Measurements from ENCODE around the gene MAJIN.

MAJIN gene

DNA sequence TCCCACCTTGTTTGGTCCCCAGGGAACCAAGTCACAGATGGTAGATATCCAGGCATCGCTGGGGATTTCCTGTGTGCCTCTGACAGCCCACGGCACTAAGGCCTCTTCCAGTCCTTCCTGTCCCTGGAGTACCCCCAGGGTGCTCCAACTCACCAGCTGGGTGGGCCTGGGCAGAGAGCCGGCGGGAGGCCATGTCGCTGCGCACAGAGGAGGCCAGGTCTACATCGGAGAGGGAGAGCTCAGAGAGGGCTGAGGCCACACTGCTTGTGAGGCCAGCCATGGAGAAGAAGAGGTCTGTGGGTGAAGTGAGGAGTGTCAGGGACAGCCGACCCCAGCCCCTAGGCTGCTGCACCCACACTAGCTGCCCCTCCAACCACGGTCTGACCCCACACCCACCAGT is 60.2 kb downstream of the MAJIN start:
- Histone ChIP-seq H2AK5ac (ENCODE audit: low read length) (no peak overlapping the region), H3K79me2 (ENCODE audit: control insufficient read depth, insufficient read depth, low read length, poor library complexity) (peaks cover 1% of the 10 kb centered on the region), H3K4me1 (ENCODE audit: control insufficient read depth in 1 of 2, insufficient read depth in 2 of 2, low read length in 2 of 2) (peaks cover 4 to 8% of the 10 kb centered on the region in 2 experiments), H4K12ac (ENCODE audit: low read depth, low read length) (no peak overlapping the region), H3K9ac (ENCODE audit: low read length) (no peak overlapping the region), H2AFZ (ENCODE audit: insufficient read depth, low read length, poor library complexity) (no peak overlapping the region), H3K36me3 (ENCODE audit: control insufficient read depth in 1 of 2, insufficient read depth in 2 of 2, low read length in 2 of 2) (peaks cover 67 to 72% of the 10 kb centered on the region in 2 experiments), H3K4ac (ENCODE audit: low read depth, low read length) (no peak overlapping the region), H2BK5ac (ENCODE audit: low read depth, low read length, poor library complexity) (no peak overlapping the region), H3K27ac (ENCODE audit: low read depth, low read length) (no peak overlapping the region), H2BK12ac (ENCODE audit: low read length) (no peak overlapping the region), H3K14ac (ENCODE audit: low read length) (no peak overlapping the region), H3K23ac (ENCODE audit: low read length) (no peak overlapping the region), H3K27me3 (ENCODE audit: insufficient read depth, low read length) (no peaks in the 10 kb centered on the region), H3K4me3 (ENCODE audit: low read depth, low read length) (no peak overlapping the region), H2BK120ac (ENCODE audit: insufficient read depth, low read length, poor library complexity) (no peak overlapping the region), H3K18ac (ENCODE audit: low read length) (no peak overlapping the region), H3K9me3 (ENCODE audit: insufficient read depth, low read depth, low read length) (peaks cover 2% of the 10 kb centered on the region), H3K79me1 (ENCODE audit: low read length) (peaks cover 3% of the 10 kb centered on the region), H3K4me2 (ENCODE audit: low read length) (no peak overlapping the region), H4K91ac (ENCODE audit: low read depth, low read length) (no peak overlapping the region), H4K8ac (ENCODE audit: low read depth, low read length) (no peak overlapping the region)
- no peak for DNase-seq
- no CpG with 5 or more reads among the region's 9 CpGs for WGBS (ENCODE audit: extremely low coverage, insufficient coverage, insufficient read length)

DNA sequence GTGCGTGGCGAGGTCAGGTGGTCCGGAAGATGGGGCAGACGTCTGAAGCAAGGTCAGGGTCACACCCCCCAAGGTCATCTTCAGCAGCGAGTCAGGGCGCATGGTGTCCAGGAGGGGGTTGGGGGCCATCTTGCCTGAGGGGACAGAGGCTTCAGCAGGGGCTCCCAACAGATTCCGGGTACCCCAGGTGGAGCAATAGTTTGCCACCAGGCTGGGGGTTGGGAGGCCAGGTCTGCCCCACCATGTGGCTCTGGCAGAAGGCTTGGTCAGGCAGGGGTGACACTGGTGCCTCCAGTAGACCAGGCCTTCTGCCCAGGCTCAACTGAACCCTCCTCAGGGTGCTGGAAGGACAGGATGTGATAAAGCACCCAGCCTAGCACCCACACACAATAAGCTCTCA is 60.8 kb downstream of the MAJIN start:
- Histone ChIP-seq H3K4me1 (ENCODE audit: control insufficient read depth in 1 of 2, insufficient read depth in 2 of 2, low read length in 2 of 2) (peaks cover 4 to 5% of the 10 kb centered on the region in 2 experiments), H2BK12ac (ENCODE audit: low read length) (no peak overlapping the region), H4K91ac (ENCODE audit: low read depth, low read length) (no peak overlapping the region), H3K9ac (ENCODE audit: low read length) (no peak overlapping the region), H4K8ac (ENCODE audit: low read depth, low read length) (no peak overlapping the region), H3K79me1 (ENCODE audit: low read length) (no peaks in the 10 kb centered on the region), H3K36me3 (ENCODE audit: control insufficient read depth in 1 of 2, insufficient read depth in 2 of 2, low read length in 2 of 2) (peaks cover 73 to 78% of the 10 kb centered on the region in 2 experiments), H3K18ac (ENCODE audit: low read length) (no peak overlapping the region), H3K79me2 (ENCODE audit: control insufficient read depth, insufficient read depth, low read length, poor library complexity) (no peaks in the 10 kb centered on the region), H3K4me2 (ENCODE audit: low read length) (no peak overlapping the region), H2AK5ac (ENCODE audit: low read length) (no peak overlapping the region), H3K4me3 (ENCODE audit: low read depth, low read length) (no peak overlapping the region), H4K12ac (ENCODE audit: low read depth, low read length) (no peak overlapping the region), H3K4ac (ENCODE audit: low read depth, low read length) (no peak overlapping the region), H2BK5ac (ENCODE audit: low read depth, low read length, poor library complexity) (no peak overlapping the region), H2BK120ac (ENCODE audit: insufficient read depth, low read length, poor library complexity) (no peak overlapping the region), H3K27me3 (ENCODE audit: insufficient read depth, low read length) (no peaks in the 10 kb centered on the region), H3K9me3 (ENCODE audit: insufficient read depth, low read depth, low read length) (peaks cover 2% of the 10 kb centered on the region), H3K14ac (ENCODE audit: low read length) (no peak overlapping the region), H3K27ac (ENCODE audit: low read depth, low read length) (no peak overlapping the region), H3K23ac (ENCODE audit: low read length) (no peak overlapping the region), H2AFZ (ENCODE audit: insufficient read depth, low read length, poor library complexity) (no peak overlapping the region)
- WGBS (ENCODE audit: extremely low coverage, insufficient coverage, insufficient read length): no CpG with 5 or more reads among the region's 7 CpGs
- no peak for DNase-seq

DNA sequence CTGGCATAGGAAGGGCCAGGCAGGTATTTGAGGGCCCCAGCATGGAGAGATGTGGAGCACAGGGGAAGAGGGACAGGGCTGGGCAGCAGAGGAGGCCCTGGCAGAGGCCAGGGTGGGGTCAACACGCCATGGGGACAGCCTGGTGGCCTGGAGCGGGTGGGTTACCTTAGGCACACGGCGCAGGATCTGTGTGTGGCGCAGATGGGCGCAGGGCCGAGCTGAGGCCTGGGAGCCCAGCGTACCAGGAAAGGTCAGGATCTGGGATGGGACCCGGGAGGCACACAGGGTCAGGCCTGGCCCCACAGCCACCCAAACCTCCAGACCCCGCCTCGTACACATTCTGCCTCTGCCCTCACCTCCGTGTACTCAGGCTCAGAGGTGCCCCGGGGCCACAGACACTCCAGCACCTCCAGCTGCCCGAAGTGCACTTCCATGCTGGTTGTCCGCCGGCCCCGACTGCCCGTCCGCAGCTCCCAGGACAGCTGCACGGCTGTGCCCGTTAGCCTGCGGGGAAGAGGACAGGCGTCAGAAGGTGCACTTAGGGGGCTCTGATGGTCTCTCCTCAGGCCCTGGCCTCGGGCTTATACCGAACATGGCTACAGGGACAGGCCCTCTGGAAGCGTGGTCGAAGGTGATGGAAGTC is 61.3 kb downstream of the MAJIN start:
- Histone ChIP-seq H4K12ac (ENCODE audit: low read depth, low read length) (no peak overlapping the region), H4K91ac (ENCODE audit: low read depth, low read length) (no peak overlapping the region), H2BK5ac (ENCODE audit: low read depth, low read length, poor library complexity) (no peak overlapping the region), H4K8ac (ENCODE audit: low read depth, low read length) (no peak overlapping the region), H3K79me2 (ENCODE audit: control insufficient read depth, insufficient read depth, low read length, poor library complexity) (no peaks in the 10 kb centered on the region), H2BK12ac (ENCODE audit: low read length) (no peak overlapping the region), H3K4me3 (ENCODE audit: low read depth, low read length) (no peak overlapping the region), H3K4me1 (ENCODE audit: control insufficient read depth in 1 of 2, insufficient read depth in 2 of 2, low read length in 2 of 2) (no peaks in the 10 kb centered on the region), H3K4ac (ENCODE audit: low read depth, low read length) (no peak overlapping the region), H3K27ac (ENCODE audit: low read depth, low read length) (no peak overlapping the region), H3K9ac (ENCODE audit: low read length) (no peak overlapping the region), H3K18ac (ENCODE audit: low read length) (no peak overlapping the region), H3K4me2 (ENCODE audit: low read length) (no peak overlapping the region), H3K36me3 (ENCODE audit: control insufficient read depth in 1 of 2, insufficient read depth in 2 of 2, low read length in 2 of 2) (peaks cover 78 to 84% of the 10 kb centered on the region in 2 experiments), H3K23ac (ENCODE audit: low read length) (no peak overlapping the region), H3K9me3 (ENCODE audit: insufficient read depth, low read depth, low read length) (peaks cover 2% of the 10 kb centered on the region), H2BK120ac (ENCODE audit: insufficient read depth, low read length, poor library complexity) (no peak overlapping the region), H2AK5ac (ENCODE audit: low read length) (no peak overlapping the region), H2AFZ (ENCODE audit: insufficient read depth, low read length, poor library complexity) (no peak overlapping the region), H3K79me1 (ENCODE audit: low read length) (no peaks in the 10 kb centered on the region), H3K14ac (ENCODE audit: low read length) (no peak overlapping the region), H3K27me3 (ENCODE audit: insufficient read depth, low read length) (no peaks in the 10 kb centered on the region)
- no CpG with 5 or more reads among the region's 27 CpGs for WGBS (ENCODE audit: extremely low coverage, insufficient coverage, insufficient read length)
- DNase-seq: no peak

DNA sequence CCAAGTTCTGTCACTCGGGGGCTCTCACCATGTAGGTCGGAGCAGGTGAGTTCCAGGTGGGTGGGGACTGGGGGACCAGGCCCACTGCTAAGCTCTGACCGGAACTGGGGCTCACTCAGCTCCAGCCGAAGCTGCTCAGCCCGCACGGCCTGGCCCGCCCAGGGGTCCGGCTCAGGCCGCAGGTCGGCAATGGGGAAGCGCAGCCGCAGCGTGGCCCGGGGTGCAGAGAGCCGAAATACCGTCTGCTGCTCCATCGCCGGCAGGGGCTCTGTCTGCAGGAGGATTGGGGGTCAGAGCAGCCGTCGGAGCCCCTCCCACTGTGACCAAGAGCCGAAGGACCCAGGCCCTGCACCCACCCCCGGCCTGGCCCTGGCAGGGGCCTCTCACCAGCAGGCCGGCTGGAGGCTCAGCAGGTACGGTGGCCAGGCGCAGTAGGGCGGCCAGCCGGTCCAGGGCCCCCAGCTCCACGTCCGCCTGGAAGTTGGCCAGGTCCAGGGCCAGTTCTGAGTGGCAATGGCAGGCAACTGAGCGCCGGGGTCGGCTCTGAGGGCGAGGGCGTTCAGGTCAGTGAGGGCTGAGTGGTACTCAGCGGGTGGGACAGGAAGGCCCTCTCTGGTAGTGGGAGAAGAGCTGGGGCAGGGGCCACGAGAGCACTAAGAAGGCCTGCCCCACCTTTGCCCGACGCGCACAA is 62.1 kb downstream of the MAJIN start:
- H3K9ac ChIP-seq (ENCODE audit: low read length): no peak overlapping the region
- H4K8ac ChIP-seq (ENCODE audit: low read depth, low read length): no peak overlapping the region
- H2AFZ ChIP-seq (ENCODE audit: insufficient read depth, low read length, poor library complexity): no peak overlapping the region
- no peak overlapping the region for H3K23ac ChIP-seq (ENCODE audit: low read length)
- no peak overlapping the region for H3K4me3 ChIP-seq (ENCODE audit: low read depth, low read length)
- H3K4me2 ChIP-seq (ENCODE audit: low read length): no peak overlapping the region
- no peak overlapping the region for H4K12ac ChIP-seq (ENCODE audit: low read depth, low read length)
- no peak overlapping the region for H2BK120ac ChIP-seq (ENCODE audit: insufficient read depth, low read length, poor library complexity)
- H2BK5ac ChIP-seq (ENCODE audit: low read depth, low read length, poor library complexity): no peak overlapping the region
- no peaks in the 10 kb centered on the region for H3K79me1 ChIP-seq (ENCODE audit: low read length)
- no peak overlapping the region for H3K18ac ChIP-seq (ENCODE audit: low read length)
- H2AK5ac ChIP-seq (ENCODE audit: low read length): no peak overlapping the region
- no peak overlapping the region for H3K27ac ChIP-seq (ENCODE audit: low read depth, low read length)
- no peaks in the 10 kb centered on the region for H3K79me2 ChIP-seq (ENCODE audit: control insufficient read depth, insufficient read depth, low read length, poor library complexity)
- no peak overlapping the region for H3K14ac ChIP-seq (ENCODE audit: low read length)
- H3K4ac ChIP-seq (ENCODE audit: low read depth, low read length): no peak overlapping the region
- H2BK12ac ChIP-seq (ENCODE audit: low read length): no peak overlapping the region
- no peaks in the 10 kb centered on the region for H3K4me1 ChIP-seq (ENCODE audit: control insufficient read depth in 1 of 2, insufficient read depth in 2 of 2, low read length in 2 of 2)
- WGBS (ENCODE audit: extremely low coverage, insufficient coverage, insufficient read length): no CpG with 5 or more reads among the region's 39 CpGs
- peaks cover 82 to 88% of the 10 kb centered on the region in 2 experiments for H3K36me3 ChIP-seq (ENCODE audit: control insufficient read depth in 1 of 2, insufficient read depth in 2 of 2, low read length in 2 of 2)
- H4K91ac ChIP-seq (ENCODE audit: low read depth, low read length): no peak overlapping the region
- H3K27me3 ChIP-seq (ENCODE audit: insufficient read depth, low read length): no peaks in the 10 kb centered on the region
- peaks cover 4% of the 10 kb centered on the region for H3K9me3 ChIP-seq (ENCODE audit: insufficient read depth, low read depth, low read length)
- no peak for DNase-seq

Data from trophoblast cell (in vitro differentiated cells and primary cell).